ENCODE measurements around the gene PPP1R14B. TPM values are rescaled to one million over a fixed set of nuclear protein-coding genes. Genes with fewer than 3 reads are reported as not detected.

The PPP1R14B gene
- total and polyA plus RNA-seq, 2 of the 13 experiments (the other 11 are each of a cell fraction or from before 2014, with no cell fraction given) = 110 to 148 TPM

GRCh38 chr11:64233913-64234586 lies 12.7 kb downstream of the PPP1R14B start, which contains the start of gene VEGFB (continued):
- TF ChIP-seq NFE2L1 (CRISPR knock-in tag; IDR thresholded peaks at IDR 0.05; ENCODE audit: borderline replicate concordance) = no peak
- TF ChIP-seq ZBTB49 (CRISPR knock-in tag; IDR thresholded peaks at IDR 0.05; ENCODE audit: borderline replicate concordance) = no peak
- TF ChIP-seq NKX3-1 (CRISPR knock-in tag; IDR thresholded peaks at IDR 0.05) = no peak
- no peak for TF ChIP-seq ZNF337 (CRISPR knock-in tag; IDR thresholded peaks at IDR 0.05; ENCODE audit: borderline replicate concordance, low read depth)
- no peak for TF ChIP-seq HOXA7 (CRISPR knock-in tag; IDR thresholded peaks at IDR 0.05)
- TF ChIP-seq ZNF616 (CRISPR knock-in tag; IDR thresholded peaks at IDR 0.05; ENCODE audit: low read depth) = no peak
- no peak for TF ChIP-seq PAX8 (CRISPR knock-in tag; IDR thresholded peaks at IDR 0.05; ENCODE audit: borderline replicate concordance)
- no peak for TF ChIP-seq FOXJ3 (CRISPR knock-in tag; IDR thresholded peaks at IDR 0.05; ENCODE audit: borderline replicate concordance)
- TF ChIP-seq ZNF280D (CRISPR knock-in tag; IDR thresholded peaks at IDR 0.05) = no peak
- no peak for TF ChIP-seq PHF21A (CRISPR knock-in tag; IDR thresholded peaks at IDR 0.05)
- TF ChIP-seq YEATS4 (CRISPR knock-in tag; IDR thresholded peaks at IDR 0.05; ENCODE audit: borderline replicate concordance) = no peak
- no peak for TF ChIP-seq BATF2 (CRISPR knock-in tag; IDR thresholded peaks at IDR 0.05)
- TF ChIP-seq GPBP1L1 (CRISPR knock-in tag; IDR thresholded peaks at IDR 0.05) = no peak
- no peak for TF ChIP-seq ZSCAN29 (CRISPR knock-in tag; conservative IDR thresholded peaks at IDR 0.05)
- TF ChIP-seq ZSCAN30 (CRISPR knock-in tag; IDR thresholded peaks at IDR 0.05) = no peak
- 0 out of 2 replicates have a peak, but pooled peaks have one; percentile 42 for TF ChIP-seq ZNF691 (CRISPR knock-in tag; IDR thresholded peaks at IDR 0.05; ENCODE audit: borderline replicate concordance, low read depth)
- no peak for TF ChIP-seq ZNF839 (CRISPR knock-in tag; IDR thresholded peaks at IDR 0.05; ENCODE audit: borderline replicate concordance)

All from HepG2 (cell line).